ENCODE data around the gene WWC2.

WWC2 gene

GRCh38 chr4:183094393-183095198, 4.5 kb upstream of the WWC2 start:
- CTCF ChIA-PET = interaction anchor here (1.3 kb wide), 1 partner anchor 21 kb away, joined by 3 read pairs; no protein-coding TSS in a partner anchor
- no peak for DNase-seq
- Mint-ChIP-seq H3K27me3 (peaks cover 50% of the 10 kb centered on the region), H3K27ac (no peak overlapping the region), H3K4me3 (no peak overlapping the region), H3K36me3 (no peaks in the 10 kb centered on the region), H3K9me3 (peaks cover 2% of the 10 kb centered on the region), H3K4me1 (peaks cover 2% of the 10 kb centered on the region)

GRCh38 chr4:183095199-183095512, 3.9 kb upstream of the WWC2 start:
- Mint-ChIP-seq H3K9me3 (no peaks in the 10 kb centered on the region), H3K4me1 (peaks cover 2% of the 10 kb centered on the region), H3K4me3 (no peak overlapping the region), H3K27ac (no peak overlapping the region), H3K36me3 (no peaks in the 10 kb centered on the region), H3K27me3 (peaks cover 55% of the 10 kb centered on the region)
- DNase-seq = no peak
- CTCF ChIA-PET = interaction anchor here (1.3 kb wide), 1 partner anchor 22 kb away, joined by 3 read pairs; no protein-coding TSS in a partner anchor

- peaks cover 2% of the 10 kb centered on the region for H3K4me1 Mint-ChIP-seq
- H3K9me3 Mint-ChIP-seq = no peaks in the 10 kb centered on the region
- DNase-seq = no peak
- H3K27ac Mint-ChIP-seq = no peak overlapping the region
- peaks cover 63% of the 10 kb centered on the region for H3K27me3 Mint-ChIP-seq
- H3K4me3 Mint-ChIP-seq = no peak overlapping the region
- no peaks in the 10 kb centered on the region for H3K36me3 Mint-ChIP-seq
- CTCF ChIA-PET = no interaction called here
These were observed 2.6 kb upstream of the WWC2 start for GRCh38 chr4:183096276-183096965.

- Mint-ChIP-seq H3K4me3 (peak overlapping the region; percentile 30), H3K27me3 (peaks cover 65% of the 10 kb centered on the region), H3K9me3 (no peaks in the 10 kb centered on the region), H3K36me3 (no peaks in the 10 kb centered on the region), H3K27ac (no peak overlapping the region), H3K4me1 (peaks cover 2% of the 10 kb centered on the region)
- CTCF ChIA-PET = interaction anchor here (1.5 to 1.8 kb wide), 2 partner anchors 159 to 165 kb away, joined by 5 to 7 read pairs; no protein-coding TSS in a partner anchor
- DNase-seq = no peak
These were observed 1.6 kb upstream of the WWC2 start for GRCh38 chr4:183097231-183098018.

- Mint-ChIP-seq H3K27ac (no peak overlapping the region), H3K9me3 (no peaks in the 10 kb centered on the region)
These were observed 886 bp upstream of the WWC2 start for GRCh38 chr4:183098019-183098722.

GRCh38 chr4:183099537-183100297, 660 bp downstream of the WWC2 start:
- peak; percentile 27 for DNase-seq
- Mint-ChIP-seq H3K27ac (no peak overlapping the region), H3K4me1 (peaks cover 2% of the 10 kb centered on the region), H3K9me3 (no peaks in the 10 kb centered on the region), H3K36me3 (no peaks in the 10 kb centered on the region), H3K27me3 (peaks cover 65% of the 10 kb centered on the region), H3K4me3 (peak overlapping the region; percentile 64)
- CTCF ChIA-PET = no interaction called here

More at GRCh38 chr4:183098019-183098722, 886 bp upstream of the WWC2 start:
- H3K36me3 Mint-ChIP-seq = no peaks in the 10 kb centered on the region
- peaks cover 72% of the 10 kb centered on the region for H3K27me3 Mint-ChIP-seq
- peak; percentile 43 for DNase-seq
- peak overlapping the region; percentile 63 for H3K4me3 Mint-ChIP-seq
- CTCF ChIA-PET = interaction anchor here (1.5 to 1.8 kb wide), 2 partner anchors 158 to 164 kb away, joined by 5 to 7 read pairs; no protein-coding TSS in a partner anchor
- peaks cover 2% of the 10 kb centered on the region for H3K4me1 Mint-ChIP-seq

GRCh38 chr4:183100298-183100599, 1.2 kb downstream of the WWC2 start:
- no peaks in the 10 kb centered on the region for H3K9me3 Mint-ChIP-seq
- H3K4me1 Mint-ChIP-seq = peaks cover 2% of the 10 kb centered on the region
- H3K36me3 Mint-ChIP-seq = no peaks in the 10 kb centered on the region
- no peak overlapping the region for H3K27ac Mint-ChIP-seq
- peaks cover 61% of the 10 kb centered on the region for H3K27me3 Mint-ChIP-seq
- CTCF ChIA-PET = no interaction called here
- DNase-seq = no peak
- peak overlapping the region; percentile 64 for H3K4me3 Mint-ChIP-seq

GRCh38 chr4:183100827-183101226, 1.8 kb downstream of the WWC2 start:
- CTCF ChIA-PET = no interaction called here
- DNase-seq = no peak
- Mint-ChIP-seq H3K9me3 (no peaks in the 10 kb centered on the region), H3K4me3 (peak overlapping the region; percentile 18), H3K27me3 (peaks cover 59% of the 10 kb centered on the region), H3K36me3 (no peaks in the 10 kb centered on the region), H3K27ac (no peak overlapping the region), H3K4me1 (peaks cover 2% of the 10 kb centered on the region)

GRCh38 chr4:183101956-183102480, 3.0 kb downstream of the WWC2 start:
- Mint-ChIP-seq H3K36me3 (no peaks in the 10 kb centered on the region), H3K4me1 (peaks cover 2% of the 10 kb centered on the region), H3K9me3 (no peaks in the 10 kb centered on the region), H3K4me3 (no peak overlapping the region), H3K27ac (no peak overlapping the region), H3K27me3 (peaks cover 50% of the 10 kb centered on the region)
- DNase-seq = no peak
- CTCF ChIA-PET = interaction anchor here (0.6 kb wide), 1 partner anchor 161 kb away, joined by 3 read pairs; no protein-coding TSS in a partner anchor

GRCh38 chr4:183105092-183105491, 6.0 kb downstream of the WWC2 start:
- H3K4me1 Mint-ChIP-seq = no peaks in the 10 kb centered on the region
- no peaks in the 10 kb centered on the region for H3K36me3 Mint-ChIP-seq
- no peaks in the 10 kb centered on the region for H3K9me3 Mint-ChIP-seq
- DNase-seq = no peak
- no peak overlapping the region for H3K4me3 Mint-ChIP-seq
- peaks cover 22% of the 10 kb centered on the region for H3K27me3 Mint-ChIP-seq
- CTCF ChIA-PET = no interaction called here
- no peak overlapping the region for H3K27ac Mint-ChIP-seq

GRCh38 chr4:183106839-183107238, 7.8 kb downstream of the WWC2 start:
- CTCF ChIA-PET = no interaction called here
- Mint-ChIP-seq H3K36me3 (no peaks in the 10 kb centered on the region), H3K9me3 (no peaks in the 10 kb centered on the region), H3K4me1 (no peaks in the 10 kb centered on the region), H3K27ac (no peak overlapping the region), H3K27me3 (peaks cover 14% of the 10 kb centered on the region), H3K4me3 (no peak overlapping the region)
- no peak for DNase-seq

GRCh38 chr4:183107891-183108459, 8.9 kb downstream of the WWC2 start:
- no peaks in the 10 kb centered on the region for H3K4me1 Mint-ChIP-seq

GRCh38 chr4:183110244-183110643, 11.2 kb downstream of the WWC2 start:
- H3K9me3 Mint-ChIP-seq = no peaks in the 10 kb centered on the region
- H3K27me3 Mint-ChIP-seq = peaks cover 8% of the 10 kb centered on the region
- DNase-seq = no peak
- CTCF ChIA-PET = no interaction called here
- H3K36me3 Mint-ChIP-seq = no peaks in the 10 kb centered on the region
- no peak overlapping the region for H3K4me3 Mint-ChIP-seq
- no peaks in the 10 kb centered on the region for H3K4me1 Mint-ChIP-seq
- H3K27ac Mint-ChIP-seq = no peak overlapping the region

More at GRCh38 chr4:183107891-183108459, 8.9 kb downstream of the WWC2 start:
- Mint-ChIP-seq H3K27ac (no peak overlapping the region), H3K9me3 (no peaks in the 10 kb centered on the region), H3K36me3 (no peaks in the 10 kb centered on the region), H3K4me3 (no peak overlapping the region), H3K27me3 (peaks cover 6% of the 10 kb centered on the region)
- CTCF ChIA-PET = no interaction called here
- DNase-seq = no peak

Measured in activated naive CD4-positive, alpha-beta T cell treated with anti-CD3 and anti-CD28 coated beads, Interleukin-2, amount 10 ng/mL, durations not matched to agents 7 days and 5 days (primary cell).